GM21528 (cell line): Measurements from ENCODE around the gene GPC5.

Experiments
- ATAC-seq: cut with Tn5 transposase; IDR thresholded peaks from one replicate; pipeline ENCODE4 v1.9.1; 2021; ENCODE audit warnings: mild to moderate bottlenecking, moderate library complexity; ENCODE audit not compliant: unreplicated experiment, low FRiP score

GPC5 gene

GRCh38 chr13:91580749-91581148 is 182.3 kb downstream of the GPC5 start:
- ATAC-seq = no peak

GRCh38 chr13:91586609-91587008 is 188.2 kb downstream of the GPC5 start:
- ATAC-seq = no peak

DNA sequence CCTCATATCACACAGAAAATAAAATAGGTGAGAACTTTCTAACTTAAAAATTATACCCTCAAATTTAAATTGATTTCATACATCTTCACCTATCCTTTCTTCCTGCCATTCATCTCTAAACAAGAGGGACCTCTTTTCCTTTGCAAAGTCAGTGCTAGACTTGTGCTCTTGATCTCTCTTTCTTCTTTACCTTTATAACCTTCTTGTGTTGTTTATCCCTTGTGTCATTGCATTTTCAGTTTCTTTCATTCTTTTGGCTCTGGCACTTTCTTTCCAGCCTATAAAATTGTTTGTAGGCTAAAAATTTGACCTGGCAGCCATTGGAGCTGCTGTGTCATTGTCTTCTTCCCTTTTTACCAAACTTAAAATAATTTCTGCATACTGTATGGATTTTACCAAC is 190.1 kb downstream of the GPC5 start:
- ATAC-seq = no peak

- no peak for ATAC-seq
Measured at GRCh38 chr13:91592056-91593014, 193.9 kb downstream of the GPC5 start.

GRCh38 chr13:91593456-91593855 is 195.0 kb downstream of the GPC5 start:
- ATAC-seq = no peak

GRCh38 chr13:91594061-91594460 is 195.6 kb downstream of the GPC5 start:
- ATAC-seq = no peak

GRCh38 chr13:91595677-91596076 is 197.3 kb downstream of the GPC5 start:
- ATAC-seq = no peak

- no peak for ATAC-seq
Measured at GRCh38 chr13:91596842-91597241, 198.4 kb downstream of the GPC5 start.

- no peak for ATAC-seq
Measured at GRCh38 chr13:91598655-91599054, 200.2 kb downstream of the GPC5 start.

DNA sequence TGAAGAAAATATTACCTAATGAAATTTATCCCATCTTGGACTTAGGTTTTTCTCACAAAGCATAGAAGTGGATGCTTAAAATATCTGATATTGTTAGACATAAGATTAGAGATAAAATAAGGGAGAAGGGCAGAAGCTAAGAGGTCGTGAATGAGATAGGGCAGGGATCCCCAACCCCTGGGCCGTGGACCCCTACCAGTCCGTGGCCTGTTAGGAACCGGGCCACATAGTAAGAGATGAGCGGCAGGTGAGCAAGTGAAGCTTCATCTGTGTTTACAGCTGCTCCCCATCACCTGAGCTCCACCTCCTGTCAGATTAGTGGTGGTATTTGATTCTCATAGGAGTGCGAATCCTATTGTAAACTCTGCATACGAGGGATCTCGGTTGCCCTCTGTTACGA is 202.9 kb downstream of the GPC5 start:
- ATAC-seq = no peak

DNA sequence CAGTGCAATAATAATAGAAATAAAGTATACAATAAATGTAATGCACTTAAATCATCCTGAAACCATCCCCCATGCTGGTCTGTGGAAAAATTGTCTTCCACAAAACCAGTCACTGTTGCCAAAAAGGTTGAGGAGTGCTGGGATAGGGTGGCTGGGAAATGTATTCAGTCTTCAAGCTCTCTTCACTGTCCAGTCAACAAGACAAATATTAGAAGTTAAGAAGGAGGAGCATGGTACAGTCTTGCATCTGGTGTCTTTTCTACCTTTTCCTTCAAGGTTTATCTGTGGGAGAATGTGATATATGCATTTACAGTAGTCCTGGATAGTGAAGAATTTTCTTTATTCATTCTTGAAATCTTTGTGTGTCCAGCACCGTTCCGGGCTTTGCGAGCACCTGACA is 203.4 kb downstream of the GPC5 start:
- ATAC-seq = no peak

GRCh38 chr13:91609353-91609752 is 210.9 kb downstream of the GPC5 start:
- ATAC-seq = no peak

DNA sequence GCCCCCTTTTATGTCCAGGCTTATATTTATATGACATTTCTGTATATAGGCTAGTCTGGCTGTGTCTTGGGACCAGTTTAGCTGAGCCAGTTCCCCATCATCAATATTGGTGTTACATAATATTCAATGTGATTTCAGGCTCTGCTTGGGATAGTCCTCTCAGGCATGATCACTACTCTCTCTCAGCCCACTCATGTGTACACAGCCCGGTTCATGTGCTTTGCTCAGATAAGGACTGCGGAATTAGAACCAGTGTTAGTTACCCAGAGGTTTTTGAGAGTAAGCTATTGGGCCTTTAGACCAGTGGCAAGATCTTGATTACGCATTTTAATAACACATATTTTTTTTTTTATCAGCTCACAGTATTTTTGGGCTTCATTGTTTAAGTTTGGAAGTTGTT is 219.9 kb downstream of the GPC5 start:
- no peak for ATAC-seq

GRCh38 chr13:91620670-91621141 is 222.3 kb downstream of the GPC5 start:
- no peak for ATAC-seq

DNA sequence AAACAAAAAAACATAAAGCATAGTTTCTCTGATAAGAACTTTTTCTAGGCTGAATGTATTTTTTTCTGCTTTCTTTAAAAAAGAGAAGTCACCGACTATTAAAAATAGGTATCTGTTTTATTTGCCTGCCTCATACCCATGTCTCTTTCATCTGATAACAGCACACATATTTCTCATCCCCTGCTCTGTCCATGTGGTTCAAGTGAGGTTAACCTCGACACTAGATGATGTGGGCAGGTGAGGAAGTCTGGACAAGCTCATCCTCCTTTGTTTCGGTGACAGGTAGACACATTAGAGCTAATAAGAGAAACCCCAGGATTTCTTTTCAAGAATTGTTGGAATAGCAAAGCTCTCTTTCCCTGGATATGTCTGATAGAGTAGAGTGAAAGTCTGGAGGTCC is 222.7 kb downstream of the GPC5 start:
- ATAC-seq = no peak

DNA sequence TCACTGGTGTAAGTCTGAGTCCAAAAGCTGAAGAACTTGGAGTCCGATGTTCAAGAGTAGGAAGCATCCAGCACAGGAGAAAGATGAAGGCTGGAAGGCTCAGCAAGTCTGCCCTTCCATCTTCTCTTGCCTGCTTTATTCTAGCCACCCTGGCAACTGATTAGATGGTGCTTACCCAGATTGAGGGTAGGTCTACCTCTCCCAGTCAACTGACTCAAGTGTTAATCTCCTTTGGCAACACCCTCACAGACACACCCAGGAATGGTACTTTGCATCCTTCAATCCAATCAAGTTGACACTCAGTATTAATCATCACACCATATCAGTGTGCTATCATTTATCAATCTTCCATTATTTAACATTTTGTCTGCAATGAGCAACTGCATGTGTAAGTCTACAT is 223.5 kb downstream of the GPC5 start:
- ATAC-seq = no peak

DNA sequence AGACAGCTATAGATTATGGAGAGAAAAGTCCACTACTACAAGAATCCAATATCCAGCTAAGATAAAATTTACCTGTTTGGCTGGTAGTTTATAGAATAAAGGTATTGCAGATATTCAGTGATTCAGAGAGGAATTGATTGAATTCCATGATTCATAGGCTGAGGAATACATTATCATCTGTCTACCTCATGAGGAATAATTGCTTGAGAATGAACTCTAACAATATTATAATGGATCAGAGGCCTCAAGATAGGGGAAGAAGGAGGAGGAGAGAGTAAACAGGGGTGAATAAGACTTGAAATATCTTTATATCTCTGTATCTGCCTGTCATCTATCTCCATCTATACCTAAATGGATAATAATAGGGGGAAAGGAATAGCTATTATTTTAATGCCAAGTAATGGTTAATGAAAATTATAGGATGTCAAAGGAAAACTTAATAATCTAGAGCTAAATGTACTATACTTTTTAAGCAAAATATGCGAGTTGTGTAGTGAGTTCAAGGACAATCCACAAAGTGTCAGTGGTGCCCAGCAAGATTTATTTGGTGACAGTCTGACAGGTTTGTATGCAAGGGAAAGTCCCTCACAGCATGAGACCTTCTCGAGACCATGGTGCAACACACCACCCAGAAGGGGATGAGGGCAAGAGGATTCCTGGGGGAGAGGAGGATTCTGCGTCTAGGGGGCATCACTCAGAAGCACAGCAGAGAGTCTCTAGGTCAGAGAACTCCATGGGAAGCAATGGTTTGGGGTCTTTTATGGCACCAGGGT is 224.5 kb downstream of the GPC5 start:
- no peak for ATAC-seq

GRCh38 chr13:91627952-91628739 is 229.7 kb downstream of the GPC5 start:
- no peak for ATAC-seq

DNA sequence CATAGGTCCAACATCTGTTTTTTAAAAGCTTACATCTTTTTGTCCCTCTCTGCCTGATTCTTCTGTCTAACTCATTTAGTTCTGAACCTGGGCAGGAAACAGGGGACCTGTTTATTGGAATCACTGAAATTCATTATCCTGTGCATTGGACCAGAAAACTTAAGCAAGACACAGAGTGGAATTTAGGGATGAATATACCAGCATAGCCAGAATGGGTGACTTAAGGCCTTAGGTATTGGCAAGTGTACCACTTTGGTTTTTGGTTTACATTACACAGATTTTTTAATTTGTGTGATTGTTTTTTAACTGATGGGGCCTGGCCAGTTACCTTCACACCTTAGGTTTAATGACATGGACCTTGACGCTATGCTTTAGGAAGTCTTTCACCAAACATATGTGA is 232.5 kb downstream of the GPC5 start:
- no peak for ATAC-seq

DNA sequence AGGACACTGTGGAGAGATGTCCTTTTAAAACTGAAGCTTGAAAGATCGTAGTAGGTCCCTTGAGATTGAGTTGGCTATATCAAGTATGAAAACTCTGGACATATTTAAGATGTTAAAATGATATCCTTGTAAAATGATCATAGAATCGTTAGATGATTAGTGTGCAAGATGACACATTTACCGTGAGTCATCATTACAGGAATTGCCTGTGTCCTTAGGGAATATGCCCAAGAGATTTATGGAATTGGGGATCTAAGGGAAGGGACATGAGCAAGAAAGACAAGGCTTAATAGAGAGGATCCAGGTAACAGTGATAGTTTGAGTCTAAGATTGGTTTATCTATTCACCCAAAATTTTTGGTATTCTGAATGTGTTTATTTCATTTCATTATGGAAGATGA is 233.7 kb downstream of the GPC5 start:
- no peak for ATAC-seq

- no peak for ATAC-seq
Measured at GRCh38 chr13:91639330-91639729, 240.9 kb downstream of the GPC5 start.
